Fibroblast of the conjunctiva (primary cell): Measurements from ENCODE around the gene CXCR6.
A peak's percentile ranks its signal among the peaks of the same experiment; 100 is the strongest.

Experiments used
- DNase-seq: peaks from one replicate; pipeline ENCODE4 v3.0.0-alpha.2; 2010; ENCODE audit warnings: low read depth

Gene CXCR6

DNA sequence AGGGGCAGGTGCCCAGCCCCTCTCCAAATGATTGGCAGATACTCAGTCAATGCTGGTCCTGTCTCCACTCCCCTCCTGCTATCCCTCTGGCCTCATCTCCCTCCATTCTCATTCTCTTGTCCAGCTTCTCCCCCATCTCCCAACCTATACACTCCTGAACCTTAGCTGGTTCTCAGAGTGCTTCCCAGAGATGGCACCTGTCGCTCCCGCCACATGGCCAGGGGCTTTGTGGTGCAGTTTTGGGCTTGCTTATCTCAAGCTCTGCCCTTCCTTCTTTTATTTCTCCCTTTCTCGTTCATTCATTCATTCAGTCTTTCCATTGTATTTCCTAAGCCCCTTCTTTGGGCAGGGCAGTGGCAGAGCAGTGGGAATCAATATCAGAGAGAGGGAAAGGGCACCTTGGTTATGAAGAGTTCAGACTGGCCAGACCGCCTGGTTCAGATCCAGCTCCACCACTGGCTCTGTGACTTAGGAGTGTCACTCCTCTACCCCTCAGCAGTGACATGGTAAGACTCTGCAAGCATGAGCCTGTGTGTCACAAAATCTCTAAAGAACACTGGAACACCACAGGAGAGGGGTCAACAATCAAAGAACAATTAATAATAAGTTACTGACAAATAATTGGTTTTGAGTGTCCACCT lies 20.2 kb upstream of the CXCR6 start:
- DNase-seq: no peak

DNA sequence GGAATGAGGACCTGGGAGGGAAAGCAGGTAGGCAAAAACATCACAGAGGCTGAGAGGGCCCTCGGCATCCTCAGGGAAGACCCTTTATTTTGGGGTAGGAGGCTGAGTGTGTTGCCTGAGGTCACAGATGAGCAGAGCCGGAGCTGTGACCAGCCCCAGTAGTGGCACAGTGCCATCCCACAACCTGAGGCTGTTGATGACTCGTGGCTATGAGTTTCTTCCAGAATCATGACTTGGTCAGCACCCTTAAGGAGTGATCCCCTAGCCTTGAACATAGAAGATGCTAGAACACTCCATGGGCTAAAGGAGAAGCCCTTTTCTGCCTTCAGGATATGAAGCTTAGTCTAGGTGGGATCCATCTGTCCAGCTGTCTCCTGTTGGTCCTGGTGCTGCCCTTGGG lies 19.5 kb upstream of the CXCR6 start:
- DNase-seq: no peak

DNA sequence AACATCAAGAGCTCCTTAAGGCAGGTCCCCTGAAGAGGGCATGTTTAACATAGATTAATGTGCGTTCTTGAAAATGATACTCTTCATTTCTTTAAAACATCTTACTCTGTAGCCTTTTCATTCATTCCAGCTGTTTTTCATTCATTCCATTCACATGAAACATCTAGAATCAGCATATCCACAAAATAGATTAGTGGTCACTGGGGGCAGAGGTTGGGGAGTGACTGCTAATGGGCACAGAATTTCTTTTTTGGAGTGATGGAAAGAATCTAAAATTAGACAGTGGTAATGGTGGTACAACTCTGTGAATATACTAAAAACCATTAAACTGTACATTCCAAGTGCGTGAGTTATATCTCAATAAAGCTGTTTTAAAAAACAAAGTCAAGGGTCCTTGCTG lies 15.4 kb upstream of the CXCR6 start:
- no peak for DNase-seq

DNA sequence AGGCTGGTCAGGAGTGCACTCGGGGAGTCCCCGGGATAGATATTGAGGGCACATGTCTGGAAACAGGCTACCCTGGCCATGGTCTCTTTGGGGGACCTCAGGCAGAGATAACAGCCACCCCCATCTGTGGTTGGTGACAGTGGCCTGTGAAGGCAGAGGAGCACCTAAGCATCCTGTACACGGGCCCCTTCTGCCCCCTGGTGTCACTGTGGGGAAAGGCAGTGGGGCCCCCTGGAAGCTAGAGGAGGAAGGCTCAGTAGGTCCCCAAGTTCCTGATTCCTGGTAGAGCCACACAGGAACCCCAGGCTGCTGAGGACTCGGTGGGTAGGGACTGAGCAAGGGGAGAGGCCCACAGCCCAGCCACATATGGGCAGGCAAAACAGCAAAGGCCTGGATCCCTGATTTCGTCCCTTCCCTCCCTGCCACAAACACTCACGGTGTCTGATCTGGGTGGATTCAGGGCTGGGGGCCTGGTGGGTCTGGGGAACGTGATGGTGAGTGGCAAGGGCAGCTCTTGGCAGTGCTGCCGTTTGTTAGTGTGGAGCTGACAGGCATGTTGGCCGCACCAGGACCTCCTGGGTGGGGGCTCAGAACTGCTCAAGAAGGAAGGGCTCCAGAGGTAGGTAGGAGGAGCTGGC lies 14.1 kb upstream of the CXCR6 start:
- DNase-seq: no peak

DNA sequence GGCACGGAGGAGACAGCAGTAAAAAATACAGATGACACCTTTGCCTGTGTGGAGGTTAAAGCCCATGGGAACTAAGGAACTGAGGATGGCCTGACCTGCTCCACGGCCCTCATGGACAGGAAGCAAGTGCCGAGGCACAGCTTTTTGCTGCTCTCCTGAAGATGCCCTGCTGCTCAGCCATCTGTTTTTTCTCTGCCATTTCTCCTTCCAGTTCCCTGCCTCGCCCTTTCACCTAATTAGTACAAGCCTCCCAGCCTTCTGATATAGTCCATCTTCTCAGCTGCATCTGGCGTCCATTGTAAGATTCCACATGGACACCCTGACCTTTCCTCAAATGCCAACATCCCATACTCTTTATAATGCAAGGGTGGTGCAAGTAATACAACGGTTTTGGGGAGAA lies 11.8 kb upstream of the CXCR6 start:
- no peak for DNase-seq

DNA sequence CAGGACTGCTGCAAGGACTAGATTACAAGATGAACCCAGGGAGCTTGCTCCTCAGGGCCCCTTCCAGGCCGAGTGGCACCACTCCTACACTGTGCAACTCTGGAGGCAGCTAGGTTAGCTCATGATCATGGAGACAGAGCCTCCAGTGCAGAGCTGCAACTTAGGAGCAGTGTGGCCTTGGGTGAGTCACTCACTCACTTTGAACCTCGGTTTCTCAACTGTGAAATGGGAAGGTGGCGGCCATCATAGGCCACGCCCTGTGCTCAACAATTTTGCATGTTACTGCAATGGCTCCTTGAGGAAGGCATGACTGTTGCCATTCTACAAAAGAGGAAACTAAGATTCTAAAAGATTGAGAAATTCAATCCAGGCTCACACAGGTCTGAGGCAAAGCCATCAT lies 11.2 kb upstream of the CXCR6 start:
- DNase-seq: no peak

DNA sequence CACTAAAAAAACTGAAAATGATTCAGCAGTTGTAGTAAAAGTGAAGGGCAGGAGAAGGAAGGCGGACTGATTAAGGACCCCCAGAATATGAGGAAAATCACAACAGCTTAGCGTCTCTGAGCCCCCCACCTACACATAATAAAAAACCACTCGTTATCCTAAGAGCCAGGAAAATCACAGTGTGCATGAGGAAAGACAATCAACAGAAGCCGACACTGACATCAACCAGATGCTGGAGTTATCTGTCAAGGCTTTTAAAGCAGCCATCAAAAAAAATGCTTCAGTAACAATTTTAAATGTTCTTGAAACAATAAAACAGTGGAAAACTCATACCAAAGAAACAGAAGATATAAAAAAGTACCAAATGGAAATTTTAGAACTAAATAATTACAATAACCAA lies 9.7 kb upstream of the CXCR6 start:
- DNase-seq: no peak

DNA sequence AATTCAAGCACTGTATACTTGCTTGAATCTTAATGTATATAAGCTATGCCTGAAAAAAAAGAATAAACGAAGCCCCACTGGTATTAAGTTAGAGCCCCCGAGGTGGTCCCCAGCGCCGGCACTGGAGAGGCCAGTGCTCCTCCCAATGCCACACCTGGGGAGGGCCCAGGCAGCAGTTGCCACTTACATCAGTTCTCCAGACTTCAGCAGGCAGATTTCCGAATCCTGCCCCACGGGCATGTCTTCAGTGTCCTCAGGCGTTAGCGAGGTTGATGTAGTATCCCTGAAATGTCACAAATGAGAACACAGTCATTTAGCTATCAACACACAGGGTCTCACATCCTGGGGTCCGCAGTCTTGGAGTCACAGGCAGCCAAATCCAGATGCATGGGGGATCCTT lies 7.0 kb upstream of the CXCR6 start:
- no peak for DNase-seq

DNA sequence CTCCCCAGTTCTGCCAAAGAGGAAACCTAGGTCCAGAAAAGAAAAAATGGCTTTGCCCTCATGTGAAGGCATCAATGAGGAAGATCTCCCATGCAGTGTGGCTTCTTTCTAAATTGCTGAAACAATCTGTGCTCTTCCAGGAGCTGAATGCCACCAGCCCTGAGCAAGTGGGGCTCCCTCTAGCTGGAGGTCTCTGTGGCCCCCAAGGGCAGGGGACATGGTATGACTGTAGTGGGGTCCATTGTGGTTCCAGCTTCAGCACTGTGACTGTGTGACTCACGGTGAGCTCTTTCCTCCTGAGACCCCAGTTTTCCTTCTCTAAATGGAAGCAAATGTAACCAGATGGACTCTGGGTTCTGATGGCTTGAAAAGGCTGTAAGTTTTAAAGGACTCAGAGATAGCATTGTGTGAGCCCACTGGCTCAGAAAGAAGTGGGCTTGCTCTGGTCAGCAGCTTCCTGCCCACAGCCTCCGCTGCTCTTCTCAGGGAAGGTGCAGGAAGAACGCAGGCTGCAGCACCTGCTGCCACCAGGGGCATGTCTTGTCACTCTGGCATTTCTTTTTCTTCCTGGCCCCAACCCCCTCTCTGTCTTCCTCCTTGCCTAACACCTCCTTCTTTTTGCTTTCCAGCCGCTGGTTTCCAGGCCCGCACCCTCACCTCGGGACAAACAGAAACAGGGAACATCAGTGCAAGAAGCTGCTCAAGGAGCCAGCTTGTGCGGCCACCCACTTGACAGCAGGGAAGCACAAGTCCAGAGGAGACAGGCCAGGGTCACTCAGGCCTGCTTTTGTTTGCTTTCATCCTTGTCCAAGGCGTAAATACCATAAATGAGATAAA lies 5.8 kb upstream of the CXCR6 start:
- no peak for DNase-seq

DNA sequence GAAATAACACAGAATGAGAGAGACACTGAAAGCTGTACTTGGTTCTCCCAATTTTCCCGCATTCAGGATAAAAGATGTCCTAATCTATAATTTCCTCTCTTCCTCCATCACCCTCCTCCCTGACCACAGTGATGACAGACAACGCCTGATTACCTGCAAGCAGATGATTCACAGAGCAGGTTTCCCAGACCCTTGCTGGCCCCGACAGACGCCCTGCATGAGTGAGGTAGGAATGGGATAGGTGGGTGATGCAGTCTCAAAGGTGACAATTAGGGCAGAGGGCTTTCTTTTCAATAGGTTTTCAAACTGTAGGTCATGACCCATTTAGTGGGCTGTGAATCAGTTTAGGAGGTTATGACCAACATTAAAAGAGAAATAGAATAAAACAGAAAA lies 5.2 kb upstream of the CXCR6 start:
- DNase-seq: no peak

DNA sequence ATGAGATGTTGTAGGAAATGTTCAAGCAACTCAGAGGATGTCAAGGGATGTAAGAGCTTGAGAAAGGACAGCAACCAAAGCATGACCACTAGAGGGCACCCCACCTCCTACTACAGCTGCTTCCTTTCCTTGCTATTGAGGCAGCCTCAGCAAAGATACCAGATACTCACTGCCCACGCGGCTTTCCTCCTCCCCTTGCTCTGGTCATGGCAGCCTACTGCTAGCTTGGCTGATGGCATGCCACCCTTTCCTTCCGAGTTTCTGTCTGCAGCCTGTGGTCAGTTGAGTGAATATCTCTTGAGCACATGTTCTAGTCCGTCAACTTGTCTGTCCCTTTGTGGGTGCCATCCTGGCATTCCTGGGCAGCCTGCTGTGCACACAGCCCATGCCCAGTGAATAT lies 4.4 kb upstream of the CXCR6 start:
- peak; percentile 91 for DNase-seq

DNA sequence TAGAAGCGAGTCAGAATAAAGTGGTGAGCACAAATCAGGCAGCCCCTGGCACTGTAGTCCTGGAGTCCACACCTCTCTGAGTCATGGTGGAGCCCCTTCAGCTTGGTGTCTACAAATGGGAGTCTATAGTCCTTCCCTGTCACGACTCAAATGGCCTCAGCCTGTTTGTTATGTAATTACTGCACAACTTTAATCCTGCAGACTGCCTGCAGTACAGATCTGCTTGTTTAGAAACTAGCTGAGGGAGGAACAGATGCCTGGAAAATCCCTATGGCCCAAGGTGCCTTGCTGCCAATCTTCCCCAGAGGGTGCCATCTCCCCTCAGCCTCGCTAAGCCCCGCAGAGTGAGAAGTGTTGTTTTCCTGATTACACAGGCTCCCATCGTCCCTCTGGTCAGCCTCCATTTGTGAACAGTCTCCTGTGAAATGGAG lies 3.9 kb upstream of the CXCR6 start:
- no peak for DNase-seq

DNA sequence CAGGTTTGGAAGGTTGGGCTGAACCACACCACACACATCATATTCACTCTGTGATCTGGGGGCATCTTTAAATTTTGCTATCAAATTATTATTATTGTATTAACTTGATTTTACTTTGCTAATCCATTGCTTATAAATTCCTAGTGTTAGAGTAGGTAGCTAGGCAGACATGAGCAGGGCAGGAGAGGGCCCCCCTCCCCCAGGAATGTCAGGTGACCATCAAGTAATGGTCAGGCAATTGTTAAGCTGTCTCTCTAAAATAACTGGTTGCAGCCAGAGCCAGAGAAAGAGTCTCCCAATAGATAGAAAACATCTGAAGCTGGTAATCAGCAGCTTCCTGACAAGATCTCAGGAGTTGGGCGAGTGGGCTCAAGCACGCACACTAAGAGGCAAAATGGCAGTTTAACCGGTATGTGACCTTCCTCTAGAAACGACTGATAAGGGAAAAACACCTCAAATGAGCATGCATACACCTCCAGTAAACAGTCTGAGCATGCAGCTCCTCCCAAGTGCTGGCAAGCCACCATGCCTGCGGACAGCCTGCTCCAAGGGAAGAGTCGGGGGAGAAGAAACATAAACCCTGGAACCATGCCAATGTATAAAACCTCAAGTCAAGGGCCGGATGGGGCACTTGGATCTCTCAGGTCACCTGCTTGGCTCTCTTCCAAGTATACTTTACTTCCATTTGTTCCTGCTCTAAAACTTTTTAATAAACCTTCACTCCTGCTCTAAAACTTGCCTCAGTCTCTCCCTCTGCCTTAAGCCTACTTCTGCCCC lies 3.1 kb upstream of the CXCR6 start:
- DNase-seq: no peak

DNA sequence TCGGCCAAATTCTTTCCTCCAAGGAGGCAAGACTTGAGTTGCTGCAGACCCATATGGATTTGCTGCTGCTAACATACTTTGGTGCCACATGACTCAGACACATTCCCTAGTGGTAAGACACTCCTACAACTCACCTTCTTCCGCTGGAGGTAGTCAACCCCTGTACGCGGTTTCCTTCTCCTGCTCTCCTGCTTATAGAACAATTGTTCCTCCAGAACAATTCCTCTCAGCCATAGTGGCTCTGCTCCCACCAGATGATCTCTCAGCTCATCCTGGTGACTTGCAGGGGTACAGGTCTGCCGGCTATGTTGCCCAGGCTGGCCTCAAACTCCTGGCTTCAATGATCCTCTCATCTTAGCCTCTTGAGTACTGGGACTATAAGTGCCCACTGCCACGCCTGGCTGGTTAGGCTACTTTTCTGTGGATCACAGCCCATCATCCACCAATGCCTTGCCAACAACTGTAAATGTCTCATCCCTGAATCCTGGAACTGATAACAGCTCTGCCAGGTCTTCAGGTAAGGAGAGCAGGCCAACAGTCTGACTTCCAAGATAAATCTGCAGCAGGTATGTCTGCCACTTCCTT lies 2.4 kb upstream of the CXCR6 start:
- no peak for DNase-seq

DNA sequence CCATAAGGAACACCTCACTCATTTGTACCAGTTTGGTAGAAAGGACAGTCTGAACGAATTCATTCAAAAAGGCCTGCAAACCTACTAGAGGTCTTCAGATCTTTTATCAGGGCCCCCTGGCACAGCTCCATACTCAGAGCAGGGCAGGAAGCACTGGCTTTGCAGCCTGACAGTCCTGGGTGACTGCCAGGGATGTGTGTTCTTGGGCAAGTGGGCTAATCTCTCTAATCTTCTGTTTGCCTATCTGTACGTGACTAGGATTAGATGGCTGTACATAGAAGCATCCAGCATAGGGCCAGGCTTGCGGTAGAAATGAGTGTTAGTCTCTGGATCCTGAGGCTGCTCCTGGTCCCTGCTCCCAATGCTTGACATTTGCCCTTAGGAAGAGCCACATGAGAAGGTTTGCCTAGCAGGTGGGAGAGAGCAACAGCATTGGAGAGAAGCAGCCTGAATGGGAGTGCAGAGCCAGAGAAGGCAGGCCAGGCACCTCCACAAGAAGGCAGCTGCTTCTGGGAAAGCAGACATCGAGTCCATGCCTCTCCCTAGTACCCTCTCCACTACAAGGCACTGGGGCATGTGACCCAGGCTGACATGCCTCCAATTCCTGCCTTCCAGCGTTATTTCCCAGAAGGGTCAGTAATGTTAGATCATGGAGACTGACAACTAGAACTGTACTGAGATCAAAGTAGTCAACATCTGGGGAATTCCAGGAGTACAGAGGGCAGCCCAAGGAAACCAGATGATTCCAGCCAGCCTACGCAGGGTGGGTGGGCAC lies 1.0 kb upstream of the CXCR6 start:
- DNase-seq: no peak

DNA sequence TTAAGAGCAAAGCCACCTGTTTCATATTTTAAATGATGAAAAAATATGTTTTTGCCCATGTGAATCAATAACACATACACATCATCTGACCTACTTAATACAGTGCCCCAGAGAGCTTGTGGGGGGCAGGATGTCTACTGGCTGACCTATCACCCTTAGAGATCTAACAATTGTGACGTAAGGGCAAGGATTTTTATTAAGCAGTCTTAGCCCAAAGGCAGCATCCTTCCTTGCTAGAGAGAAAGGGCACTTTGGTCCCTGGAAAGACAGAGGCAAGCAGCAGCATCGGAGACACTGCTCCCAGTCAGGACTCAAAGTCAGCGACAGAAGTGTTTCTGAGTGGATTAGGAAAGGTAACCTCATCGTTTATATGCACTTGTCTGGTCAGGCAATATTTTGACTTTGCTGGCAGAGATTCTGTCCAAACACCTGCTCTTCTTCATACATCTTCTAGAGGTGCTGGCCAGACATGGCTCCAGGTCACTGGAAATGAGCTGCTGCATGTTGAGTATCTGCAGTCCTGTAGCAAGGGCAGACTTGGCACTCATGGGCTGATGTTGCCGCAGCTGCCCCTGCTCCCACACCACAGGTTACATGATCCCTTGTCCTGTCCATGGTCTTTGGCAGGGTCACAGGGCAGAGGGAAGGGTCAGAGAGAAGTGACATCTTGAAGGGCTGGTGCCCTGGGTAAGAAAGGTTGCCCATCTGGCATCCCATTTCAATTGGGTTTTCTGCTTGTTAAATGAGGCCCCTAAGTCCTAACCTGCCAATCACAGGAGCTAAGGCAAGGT lies 1.8 kb downstream of the CXCR6 start:
- no peak for DNase-seq

DNA sequence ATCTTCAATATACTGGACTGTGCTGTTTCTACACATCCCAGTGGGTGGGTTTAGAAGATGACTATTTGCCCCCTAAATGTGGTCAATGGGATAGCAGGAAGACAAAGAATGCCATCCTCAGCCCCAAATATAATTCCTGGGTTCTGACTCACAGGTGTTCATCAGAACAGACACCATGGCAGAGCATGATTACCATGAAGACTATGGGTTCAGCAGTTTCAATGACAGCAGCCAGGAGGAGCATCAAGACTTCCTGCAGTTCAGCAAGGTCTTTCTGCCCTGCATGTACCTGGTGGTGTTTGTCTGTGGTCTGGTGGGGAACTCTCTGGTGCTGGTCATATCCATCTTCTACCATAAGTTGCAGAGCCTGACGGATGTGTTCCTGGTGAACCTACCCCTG lies 3.0 kb downstream of the CXCR6 start:
- DNase-seq: no peak

DNA sequence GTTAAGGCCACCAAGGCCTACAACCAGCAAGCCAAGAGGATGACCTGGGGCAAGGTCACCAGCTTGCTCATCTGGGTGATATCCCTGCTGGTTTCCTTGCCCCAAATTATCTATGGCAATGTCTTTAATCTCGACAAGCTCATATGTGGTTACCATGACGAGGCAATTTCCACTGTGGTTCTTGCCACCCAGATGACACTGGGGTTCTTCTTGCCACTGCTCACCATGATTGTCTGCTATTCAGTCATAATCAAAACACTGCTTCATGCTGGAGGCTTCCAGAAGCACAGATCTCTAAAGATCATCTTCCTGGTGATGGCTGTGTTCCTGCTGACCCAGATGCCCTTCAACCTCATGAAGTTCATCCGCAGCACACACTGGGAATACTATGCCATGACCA lies 3.6 kb downstream of the CXCR6 start:
- DNase-seq: no peak

DNA sequence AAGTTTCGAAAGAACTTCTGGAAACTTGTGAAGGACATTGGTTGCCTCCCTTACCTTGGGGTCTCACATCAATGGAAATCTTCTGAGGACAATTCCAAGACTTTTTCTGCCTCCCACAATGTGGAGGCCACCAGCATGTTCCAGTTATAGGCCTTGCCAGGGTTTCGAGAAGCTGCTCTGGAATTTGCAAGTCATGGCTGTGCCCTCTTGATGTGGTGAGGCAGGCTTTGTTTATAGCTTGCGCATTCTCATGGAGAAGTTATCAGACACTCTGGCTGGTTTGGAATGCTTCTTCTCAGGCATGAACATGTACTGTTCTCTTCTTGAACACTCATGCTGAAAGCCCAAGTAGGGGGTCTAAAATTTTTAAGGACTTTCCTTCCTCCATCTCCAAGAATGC lies 4.1 kb downstream of the CXCR6 start:
- no peak for DNase-seq

DNA sequence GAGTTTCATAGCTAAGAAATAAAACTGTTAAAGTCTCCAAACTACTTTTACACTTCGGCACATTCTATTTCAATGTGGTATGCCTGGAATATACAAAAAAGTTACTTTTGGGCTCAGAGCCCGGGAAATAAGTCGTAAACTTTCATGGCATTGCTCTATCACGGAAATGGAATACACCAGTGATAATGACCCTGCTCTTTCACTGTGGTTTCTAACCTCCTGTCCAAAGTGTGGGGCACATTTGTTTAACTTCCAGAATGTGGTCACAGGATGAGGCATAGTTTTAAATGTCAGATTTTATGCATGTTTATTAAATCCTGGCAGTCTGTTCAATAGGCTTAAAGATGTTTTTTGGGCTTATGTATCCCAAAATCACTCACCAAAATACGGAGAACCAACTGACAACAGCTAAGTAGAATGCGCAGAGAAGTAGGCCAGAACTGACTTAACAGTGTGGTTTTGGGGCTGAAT lies 5.1 kb downstream of the CXCR6 start:
- no peak for DNase-seq

DNA sequence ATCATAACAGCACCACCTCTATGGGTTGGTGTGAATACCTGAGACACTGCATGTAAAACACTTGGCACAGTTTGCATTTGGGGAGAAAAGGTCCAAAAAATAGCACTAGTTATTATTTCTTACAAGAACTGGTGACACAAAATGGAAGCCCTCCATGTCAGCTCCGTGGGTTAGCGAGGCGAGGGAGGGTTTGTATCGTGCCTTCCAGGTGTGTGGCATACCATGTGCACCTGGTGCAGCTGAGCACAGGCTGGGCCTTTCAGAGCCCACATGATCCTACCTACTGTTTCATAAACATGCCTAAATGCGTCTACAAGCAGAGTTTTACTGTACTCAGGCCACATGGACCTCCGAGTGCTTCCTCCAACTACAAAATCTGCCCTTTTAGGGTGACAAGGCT lies 5.6 kb downstream of the CXCR6 start:
- DNase-seq: no peak
